Stimulated activated CD4-positive, alpha-beta T cell treated with anti-CD3 and anti-CD28 coated beads, Interleukin-12 subunit alpha, Interleukin-12 subunit beta, amount 100 ng/mL, for 48 hours (primary cell): ENCODE measurements around the gene DNAAF2.
"Not testable (repeated sequence)": the region's sequence is repeated elsewhere in the genome, so short reads cannot be mapped to it uniquely, and the experiment has no call there.

Experiments used
- DNase-seq, 3 donors: peaks; one replicate each; pipeline ENCODE4 v3.0.0-alpha.2; 2020; ENCODE audit warnings: low read depth in 2 of 3, low spot score in 1 of 3

The DNAAF2 gene

GRCh38 chr14:49622022-49622607 is 12.9 kb downstream of the DNAAF2 start:
- DNase-seq = no peak

GRCh38 chr14:49621114-49621881 is 13.7 kb downstream of the DNAAF2 start:
- peak in 2 of 3 donors; percentile 37 to 55 for DNase-seq

- peak; percentile 92 to 93 (median 93) for DNase-seq
Measured at GRCh38 chr14:49620182-49621113, 14.6 kb downstream of the DNAAF2 start, which contains the start of the genes MGAT2 and RPL36AL. Gene MGAT2, plus strand, starts transcription at chr14:49620799. Its CDS starts 470 bp downstream, at chr14:49621269. Gene RPL36AL, minus strand, starts transcription at chr14:49620626. Its CDS starts 1,522 bp downstream, at chr14:49619104.

GRCh38 chr14:49619730-49620129 is 15.3 kb downstream of the DNAAF2 start:
- no peak for DNase-seq

- DNase-seq = not testable (repeated sequence)
Measured at GRCh38 chr14:49619273-49619672, 15.8 kb downstream of the DNAAF2 start.

GRCh38 chr14:49617852-49618519 is 17.1 kb downstream of the DNAAF2 start:
- no peak for DNase-seq

GRCh38 chr14:49615776-49616175 is 19.3 kb downstream of the DNAAF2 start:
- no peak for DNase-seq

GRCh38 chr14:49614196-49614595 is 20.8 kb downstream of the DNAAF2 start:
- DNase-seq = no peak

- DNase-seq = no peak
Measured at GRCh38 chr14:49612671-49613070, 22.4 kb downstream of the DNAAF2 start.

GRCh38 chr14:49612251-49612650 is 22.8 kb downstream of the DNAAF2 start:
- DNase-seq = no peak

GRCh38 chr14:49607583-49607982 is 27.5 kb downstream of the DNAAF2 start:
- DNase-seq = no peak

GRCh38 chr14:49598485-49599300 is 36.4 kb downstream of the DNAAF2 start, which contains the start of gene LRR1:
Gene LRR1, plus strand, starts transcription at chr14:49598940. Its CDS starts 81 bp downstream, at chr14:49599021.
- peak; percentile 73 to 86 (median 83) for DNase-seq

GRCh38 chr14:49598189-49598484 is 36.9 kb downstream of the DNAAF2 start:
- no peak for DNase-seq

GRCh38 chr14:49594347-49595091 is 40.5 kb downstream of the DNAAF2 start:
- DNase-seq = no peak

- no peak for DNase-seq
Measured at GRCh38 chr14:49593016-49593415, 42.0 kb downstream of the DNAAF2 start.

GRCh38 chr14:49589387-49589786 is 45.7 kb downstream of the DNAAF2 start:
- no peak for DNase-seq

GRCh38 chr14:49586673-49587460 is 48.2 kb downstream of the DNAAF2 start:
- peak in 2 of 3 donors; percentile 43 to 44 for DNase-seq
